ENCODE data around the gene TMEM151A. TPM values are rescaled to one million over a fixed set of nuclear protein-coding genes. Genes with fewer than 3 reads are reported as not detected.
A peak's percentile ranks its signal among the peaks of the same experiment; 100 is the strongest.

The TMEM151A gene
- total and polyA plus RNA-seq, 4 donors, result 0.05 to 0.13 TPM; not detected in 2

DNA sequence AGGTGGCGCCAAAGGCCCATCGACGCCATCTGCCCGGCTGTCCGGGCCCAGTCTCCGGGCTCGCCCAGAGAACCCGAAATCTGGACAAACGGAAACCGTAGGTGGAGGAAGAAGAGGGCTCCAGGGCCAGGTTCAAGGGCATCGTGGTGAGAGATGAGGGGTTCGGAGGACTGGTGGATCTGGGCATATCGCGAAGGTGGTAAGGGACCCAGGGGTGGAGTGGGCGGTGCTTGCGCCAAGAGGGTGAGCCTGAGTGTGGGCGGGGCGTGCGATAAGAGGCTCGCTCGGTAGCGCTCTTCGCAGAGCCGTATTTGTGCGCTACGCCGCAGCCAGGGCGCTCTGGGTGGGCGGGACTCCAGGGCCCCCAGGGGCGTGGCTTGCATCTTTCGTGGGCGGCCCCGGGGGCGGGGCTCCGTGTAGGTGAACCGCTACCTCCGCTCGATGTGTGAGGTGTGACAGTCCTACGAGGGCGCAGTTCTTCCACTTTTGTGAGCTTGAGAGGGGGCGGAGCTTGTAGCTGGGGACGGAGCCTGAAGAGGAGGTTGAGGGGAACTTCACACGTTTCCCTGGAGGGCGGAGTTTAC is 20.4 kb downstream of the TMEM151A start:
- TF ChIP-seq FOXA2 (IDR thresholded peaks at IDR 0.05), result no peak
- TF ChIP-seq RXRA (IDR thresholded peaks at IDR 0.05), result no peak
- no peak for TF ChIP-seq FOXA1 (IDR thresholded peaks at IDR 0.05)
- TF ChIP-seq HNF4G (IDR thresholded peaks at IDR 0.05), result no peak
- TF ChIP-seq, protein P1, sequence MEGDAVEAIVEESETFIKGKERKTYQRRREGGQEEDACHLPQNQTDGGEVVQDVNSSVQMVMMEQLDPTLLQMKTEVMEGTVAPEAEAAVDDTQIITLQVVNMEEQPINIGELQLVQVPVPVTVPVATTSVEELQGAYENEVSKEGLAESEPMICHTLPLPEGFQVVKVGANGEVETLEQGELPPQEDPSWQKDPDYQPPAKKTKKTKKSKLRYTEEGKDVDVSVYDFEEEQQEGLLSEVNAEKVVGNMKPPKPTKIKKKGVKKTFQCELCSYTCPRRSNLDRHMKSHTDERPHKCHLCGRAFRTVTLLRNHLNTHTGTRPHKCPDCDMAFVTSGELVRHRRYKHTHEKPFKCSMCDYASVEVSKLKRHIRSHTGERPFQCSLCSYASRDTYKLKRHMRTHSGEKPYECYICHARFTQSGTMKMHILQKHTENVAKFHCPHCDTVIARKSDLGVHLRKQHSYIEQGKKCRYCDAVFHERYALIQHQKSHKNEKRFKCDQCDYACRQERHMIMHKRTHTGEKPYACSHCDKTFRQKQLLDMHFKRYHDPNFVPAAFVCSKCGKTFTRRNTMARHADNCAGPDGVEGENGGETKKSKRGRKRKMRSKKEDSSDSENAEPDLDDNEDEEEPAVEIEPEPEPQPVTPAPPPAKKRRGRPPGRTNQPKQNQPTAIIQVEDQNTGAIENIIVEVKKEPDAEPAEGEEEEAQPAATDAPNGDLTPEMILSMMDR (IDR thresholded peaks at IDR 0.05; ENCODE audit: low read depth, low read length, missing input control), result peak; percentile 95
- TF ChIP-seq HNF4A (conservative IDR thresholded peaks at IDR 0.05), result no peak
- TF ChIP-seq, protein P2, sequence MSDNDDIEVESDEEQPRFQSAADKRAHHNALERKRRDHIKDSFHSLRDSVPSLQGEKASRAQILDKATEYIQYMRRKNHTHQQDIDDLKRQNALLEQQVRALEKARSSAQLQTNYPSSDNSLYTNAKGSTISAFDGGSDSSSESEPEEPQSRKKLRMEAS (IDR thresholded peaks at IDR 0.05), result peak; percentile 50
- TF ChIP-seq, protein P3, sequence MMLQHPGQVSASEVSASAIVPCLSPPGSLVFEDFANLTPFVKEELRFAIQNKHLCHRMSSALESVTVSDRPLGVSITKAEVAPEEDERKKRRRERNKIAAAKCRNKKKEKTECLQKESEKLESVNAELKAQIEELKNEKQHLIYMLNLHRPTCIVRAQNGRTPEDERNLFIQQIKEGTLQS (IDR thresholded peaks at IDR 0.05), result no peak
- TF ChIP-seq TAF1 (conservative IDR thresholded peaks at IDR 0.05), result peak; percentile 26
- TF ChIP-seq, protein P4, sequence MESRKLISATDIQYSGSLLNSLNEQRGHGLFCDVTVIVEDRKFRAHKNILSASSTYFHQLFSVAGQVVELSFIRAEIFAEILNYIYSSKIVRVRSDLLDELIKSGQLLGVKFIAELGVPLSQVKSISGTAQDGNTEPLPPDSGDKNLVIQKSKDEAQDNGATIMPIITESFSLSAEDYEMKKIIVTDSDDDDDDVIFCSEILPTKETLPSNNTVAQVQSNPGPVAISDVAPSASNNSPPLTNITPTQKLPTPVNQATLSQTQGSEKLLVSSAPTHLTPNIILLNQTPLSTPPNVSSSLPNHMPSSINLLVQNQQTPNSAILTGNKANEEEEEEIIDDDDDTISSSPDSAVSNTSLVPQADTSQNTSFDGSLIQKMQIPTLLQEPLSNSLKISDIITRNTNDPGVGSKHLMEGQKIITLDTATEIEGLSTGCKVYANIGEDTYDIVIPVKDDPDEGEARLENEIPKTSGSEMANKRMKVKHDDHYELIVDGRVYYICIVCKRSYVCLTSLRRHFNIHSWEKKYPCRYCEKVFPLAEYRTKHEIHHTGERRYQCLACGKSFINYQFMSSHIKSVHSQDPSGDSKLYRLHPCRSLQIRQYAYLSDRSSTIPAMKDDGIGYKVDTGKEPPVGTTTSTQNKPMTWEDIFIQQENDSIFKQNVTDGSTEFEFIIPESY (IDR thresholded peaks at IDR 0.05), result no peak
- TF ChIP-seq NR2F2 (IDR thresholded peaks at IDR 0.05), result no peak
- TF ChIP-seq EGR1 (IDR thresholded peaks at IDR 0.05; ENCODE audit: low read depth in 2 of 2), result no peak
- no peak for TF ChIP-seq JUND (IDR thresholded peaks at IDR 0.05)
- TF ChIP-seq GABPA (IDR thresholded peaks at IDR 0.05 in 1 of 2, conservative IDR thresholded peaks at IDR 0.05 in 1 of 2), result no peak
- peak; percentile 56 for TF ChIP-seq YY1 (IDR thresholded peaks at IDR 0.05)
- TF ChIP-seq, protein P5, sequence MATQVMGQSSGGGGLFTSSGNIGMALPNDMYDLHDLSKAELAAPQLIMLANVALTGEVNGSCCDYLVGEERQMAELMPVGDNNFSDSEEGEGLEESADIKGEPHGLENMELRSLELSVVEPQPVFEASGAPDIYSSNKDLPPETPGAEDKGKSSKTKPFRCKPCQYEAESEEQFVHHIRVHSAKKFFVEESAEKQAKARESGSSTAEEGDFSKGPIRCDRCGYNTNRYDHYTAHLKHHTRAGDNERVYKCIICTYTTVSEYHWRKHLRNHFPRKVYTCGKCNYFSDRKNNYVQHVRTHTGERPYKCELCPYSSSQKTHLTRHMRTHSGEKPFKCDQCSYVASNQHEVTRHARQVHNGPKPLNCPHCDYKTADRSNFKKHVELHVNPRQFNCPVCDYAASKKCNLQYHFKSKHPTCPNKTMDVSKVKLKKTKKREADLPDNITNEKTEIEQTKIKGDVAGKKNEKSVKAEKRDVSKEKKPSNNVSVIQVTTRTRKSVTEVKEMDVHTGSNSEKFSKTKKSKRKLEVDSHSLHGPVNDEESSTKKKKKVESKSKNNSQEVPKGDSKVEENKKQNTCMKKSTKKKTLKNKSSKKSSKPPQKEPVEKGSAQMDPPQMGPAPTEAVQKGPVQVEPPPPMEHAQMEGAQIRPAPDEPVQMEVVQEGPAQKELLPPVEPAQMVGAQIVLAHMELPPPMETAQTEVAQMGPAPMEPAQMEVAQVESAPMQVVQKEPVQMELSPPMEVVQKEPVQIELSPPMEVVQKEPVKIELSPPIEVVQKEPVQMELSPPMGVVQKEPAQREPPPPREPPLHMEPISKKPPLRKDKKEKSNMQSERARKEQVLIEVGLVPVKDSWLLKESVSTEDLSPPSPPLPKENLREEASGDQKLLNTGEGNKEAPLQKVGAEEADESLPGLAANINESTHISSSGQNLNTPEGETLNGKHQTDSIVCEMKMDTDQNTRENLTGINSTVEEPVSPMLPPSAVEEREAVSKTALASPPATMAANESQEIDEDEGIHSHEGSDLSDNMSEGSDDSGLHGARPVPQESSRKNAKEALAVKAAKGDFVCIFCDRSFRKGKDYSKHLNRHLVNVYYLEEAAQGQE (IDR thresholded peaks at IDR 0.05), result peak; percentile 64
- TF ChIP-seq RAD21 (IDR thresholded peaks at IDR 0.05), result peak; percentile 96 to 97
- TF ChIP-seq SP1 (IDR thresholded peaks at IDR 0.05), result peak; percentile 77

More for the DNA sequence above, 20.4 kb downstream of the TMEM151A start:
- H3K36me3 ChIP-seq (ENCODE audit: control insufficient read depth in 4 of 4, insufficient read depth in 3 of 4, low read depth in 1 of 4, low read length in 3 of 4), result no peaks in the 10 kb centered on the region
- peaks cover 0 to 12% (median 5%) of the 10 kb centered on the region in 4 donors for H3K4me1 ChIP-seq (ENCODE audit: control insufficient read depth in 4 of 4, insufficient read depth in 4 of 4, low read length in 3 of 4)
- peak overlapping the region; percentile 79 to 86 for H3K27ac ChIP-seq (ENCODE audit: low read depth in 1 of 2, low read length in 2 of 2)
- H3K27me3 ChIP-seq (ENCODE audit: control insufficient read depth in 4 of 4, insufficient read depth in 4 of 4, low read length in 3 of 4), result no peaks in the 10 kb centered on the region
- no peaks in the 10 kb centered on the region for H3K9me3 ChIP-seq (ENCODE audit: control insufficient read depth in 4 of 4, low read length in 3 of 4)
- H3K9ac ChIP-seq (ENCODE audit: low read depth in 1 of 2, low read length in 2 of 2), result peak overlapping the region in 1 of 2 donors; percentile 26
- peak overlapping the region; percentile 44 to 63 (median 57) for H3K4me3 ChIP-seq (ENCODE audit: low read depth in 1 of 3, low read length in 3 of 3)
- DNase-seq (ENCODE audit: low spot score), result peak; percentile 93
- under 1% methylated on average over 44 of the region's 44 CpGs for WGBS

All from liver (tissue), 9 donors.